DND-41 (cell line): ENCODE measurements around the gene TKFC.

Source experiments
- ATAC-seq: fragments of 200-7000 bp; cut with Tn5 transposase; 3 replicates; pipeline ENCODE4 v1.9.1; 2021; ENCODE audit warnings: low read depth; ENCODE audit not compliant: insufficient read depth
- DNase-seq: peaks from one replicate; pipeline ENCODE4 v3.0.0-alpha.2; 2020
- H2AFZ ChIP-seq: 2 replicates; pipeline ENCODE4 v1.6.0; 2012; ENCODE audit warnings: low read depth, low read length
- H3K27ac ChIP-seq: 2 replicates; pipeline ENCODE4 v1.5.1; 2012; ENCODE audit warnings: low read length, inconsistent platforms
- H3K27me3 ChIP-seq: fragments of 200-600 bp; sonication (generic); 2 replicates; pipeline ENCODE4 v1.6.0; 2012; ENCODE audit warnings: low read length, mild to moderate bottlenecking, inconsistent platforms; ENCODE audit not compliant: insufficient read depth, poor library complexity
- H3K36me3 ChIP-seq: 2 replicates; pipeline ENCODE4 v1.5.1; 2012; ENCODE audit warnings: low read length, inconsistent platforms; ENCODE audit not compliant: insufficient read depth
- H3K4me1 ChIP-seq: 2 replicates; pipeline ENCODE4 v1.5.1; 2012; ENCODE audit warnings: mild to moderate bottlenecking, low read length; ENCODE audit not compliant: insufficient read depth
- H3K4me2 ChIP-seq: 2 replicates; pipeline ENCODE4 v1.6.0; 2012; ENCODE audit warnings: mild to moderate bottlenecking, moderate library complexity, low read length, inconsistent platforms; ENCODE audit not compliant: insufficient read depth
- H3K4me3 ChIP-seq, 2 experiments: fragments of 200-600 bp in 1 of 2; shearing (Covaris generic) in 1 of 2; 2 replicates each; pipeline ENCODE4 v1.5.1; 2012 to 2016; ENCODE audit warnings: inconsistent platforms in 2 of 2, low read length in 2 of 2, mild to moderate bottlenecking in 2 of 2, low read depth in 1 of 2, moderate library complexity in 1 of 2
- H3K79me2 ChIP-seq: 2 replicates; pipeline ENCODE4 v1.6.0; 2012; ENCODE audit warnings: low read length, inconsistent platforms; ENCODE audit not compliant: insufficient read depth
- H3K9ac ChIP-seq: 2 replicates; pipeline ENCODE4 v1.6.0; 2012; ENCODE audit warnings: low read depth, mild to moderate bottlenecking, inconsistent platforms, low read length, moderate library complexity
- H3K9me3 ChIP-seq: 2 replicates; pipeline ENCODE4 v1.5.1; 2012; ENCODE audit warnings: low read length, moderate library complexity, mild to moderate bottlenecking, inconsistent platforms; ENCODE audit not compliant: insufficient read depth, severe bottlenecking
- H4K20me1 ChIP-seq: 2 replicates; pipeline ENCODE4 v1.6.0; 2012; ENCODE audit warnings: low read length; ENCODE audit not compliant: insufficient read depth
- EZH2 ChIP-seq: IDR thresholded peaks from 3 replicates; pipeline ENCODE4 v1.6.1; 2012; ENCODE audit warnings: borderline replicate concordance, low read depth, mild to moderate bottlenecking, moderate library complexity, low read length, inconsistent platforms; ENCODE audit not compliant: severe bottlenecking
- TF ChIP-seq, protein P1 (sequence below): IDR thresholded peaks from 2 replicates; pipeline ENCODE4 v1.5.1; 2012; ENCODE audit warnings: borderline replicate concordance, low read length, moderate library complexity, mild to moderate bottlenecking; ENCODE audit not compliant: poor library complexity, severe bottlenecking; ENCODE audit errors: extremely low read depth

The TKFC gene

DNA sequence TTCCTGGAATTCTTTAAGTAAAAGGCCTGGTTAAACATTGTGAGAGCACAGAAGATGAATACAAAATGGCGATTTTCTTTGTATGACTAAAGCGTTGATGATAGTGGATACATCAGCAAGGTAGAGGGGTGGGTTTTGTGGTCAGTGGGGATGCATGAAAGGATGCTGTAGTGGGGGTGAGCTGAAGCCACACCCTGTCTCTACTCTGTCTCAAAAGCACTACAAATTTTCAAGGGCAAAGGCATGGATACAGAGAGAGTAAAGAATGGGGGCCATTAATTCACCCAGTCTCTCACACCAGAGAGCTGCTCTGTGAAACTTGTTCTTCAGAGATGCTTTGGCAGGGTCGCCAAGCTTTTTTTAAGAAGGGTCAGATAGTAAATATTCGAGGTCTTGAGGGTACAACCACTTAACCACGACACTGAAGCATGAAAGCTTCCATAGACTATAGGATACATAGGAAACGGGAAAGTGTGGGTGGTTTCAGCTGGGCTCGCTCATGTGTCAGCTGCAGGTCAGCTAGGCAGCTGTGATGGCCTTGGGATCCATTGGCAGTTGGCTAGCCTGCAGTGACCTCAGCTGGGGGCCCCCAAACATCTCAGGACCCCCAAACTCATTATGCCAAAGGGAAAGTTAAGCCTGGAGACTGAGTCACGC lies 37.4 kb downstream of the TKFC start:
- Histone ChIP-seq H3K79me2 (no peaks in the 10 kb centered on the region), H3K36me3 (peaks cover 74% of the 10 kb centered on the region), H3K4me1 (no peaks in the 10 kb centered on the region), H3K4me3 (no peak overlapping the region), H4K20me1 (no peaks in the 10 kb centered on the region), H3K4me2 (no peak overlapping the region), H3K27ac (no peak overlapping the region), H2AFZ (no peak overlapping the region), H3K27me3 (no peaks in the 10 kb centered on the region), H3K9ac (no peak overlapping the region), H3K9me3 (peaks cover 27% of the 10 kb centered on the region)
- ATAC-seq (peak; percentile 51), DNase-seq (no peak)
- TF ChIP-seq, protein P1, sequence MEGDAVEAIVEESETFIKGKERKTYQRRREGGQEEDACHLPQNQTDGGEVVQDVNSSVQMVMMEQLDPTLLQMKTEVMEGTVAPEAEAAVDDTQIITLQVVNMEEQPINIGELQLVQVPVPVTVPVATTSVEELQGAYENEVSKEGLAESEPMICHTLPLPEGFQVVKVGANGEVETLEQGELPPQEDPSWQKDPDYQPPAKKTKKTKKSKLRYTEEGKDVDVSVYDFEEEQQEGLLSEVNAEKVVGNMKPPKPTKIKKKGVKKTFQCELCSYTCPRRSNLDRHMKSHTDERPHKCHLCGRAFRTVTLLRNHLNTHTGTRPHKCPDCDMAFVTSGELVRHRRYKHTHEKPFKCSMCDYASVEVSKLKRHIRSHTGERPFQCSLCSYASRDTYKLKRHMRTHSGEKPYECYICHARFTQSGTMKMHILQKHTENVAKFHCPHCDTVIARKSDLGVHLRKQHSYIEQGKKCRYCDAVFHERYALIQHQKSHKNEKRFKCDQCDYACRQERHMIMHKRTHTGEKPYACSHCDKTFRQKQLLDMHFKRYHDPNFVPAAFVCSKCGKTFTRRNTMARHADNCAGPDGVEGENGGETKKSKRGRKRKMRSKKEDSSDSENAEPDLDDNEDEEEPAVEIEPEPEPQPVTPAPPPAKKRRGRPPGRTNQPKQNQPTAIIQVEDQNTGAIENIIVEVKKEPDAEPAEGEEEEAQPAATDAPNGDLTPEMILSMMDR: no peak
- TF ChIP-seq EZH2: no peak

DNA sequence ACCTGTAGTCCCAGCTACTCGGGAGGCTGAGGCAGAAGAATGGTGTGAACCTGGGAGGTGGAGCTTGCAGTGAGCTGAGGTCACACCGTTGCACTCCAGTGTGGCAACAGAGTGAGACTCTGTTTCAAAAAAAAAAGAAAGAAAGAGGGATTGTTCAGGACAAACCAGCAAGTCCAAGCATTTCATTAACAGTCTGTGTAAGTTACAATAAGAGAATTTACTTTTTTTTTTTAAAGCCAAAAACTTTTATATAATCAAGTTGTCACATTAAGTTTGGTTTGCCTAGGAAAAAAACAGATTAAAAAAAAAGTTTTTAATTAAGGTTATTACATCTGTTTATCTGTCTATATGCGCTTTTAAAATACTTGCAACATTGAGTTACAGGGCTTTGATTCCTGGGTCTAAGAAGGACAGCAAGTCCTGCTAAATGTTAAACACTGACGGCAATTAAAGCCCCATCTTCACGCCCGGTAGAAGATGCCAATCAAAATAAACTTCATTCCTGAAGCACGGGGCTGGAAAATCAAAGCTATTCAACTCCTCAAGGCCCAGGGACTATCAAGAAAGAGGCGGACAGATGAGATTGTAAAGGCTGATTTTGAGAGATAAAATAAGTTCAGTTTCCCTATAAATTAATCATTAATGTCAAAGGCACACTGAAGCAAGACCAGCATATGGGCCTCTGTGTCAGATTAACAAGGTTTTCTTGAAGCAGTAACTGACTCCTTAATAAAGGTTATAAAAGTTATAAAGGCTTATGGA lies 39.8 kb downstream of the TKFC start:
- no peak for ATAC-seq
- H3K9me3 ChIP-seq: peaks cover 29% of the 10 kb centered on the region
- TF ChIP-seq EZH2: no peak
- TF ChIP-seq, protein P1: no peak
- DNase-seq: no peak
- H3K36me3 ChIP-seq: peaks cover 55% of the 10 kb centered on the region
- H2AFZ ChIP-seq: no peak overlapping the region
- no peak overlapping the region for H3K9ac ChIP-seq
- H3K4me3 ChIP-seq: no peak overlapping the region
- no peaks in the 10 kb centered on the region for H3K4me1 ChIP-seq
- no peak overlapping the region for H3K4me2 ChIP-seq
- no peak overlapping the region for H3K27ac ChIP-seq
- H3K79me2 ChIP-seq: no peaks in the 10 kb centered on the region
- no peaks in the 10 kb centered on the region for H4K20me1 ChIP-seq
- H3K27me3 ChIP-seq: no peaks in the 10 kb centered on the region

DNA sequence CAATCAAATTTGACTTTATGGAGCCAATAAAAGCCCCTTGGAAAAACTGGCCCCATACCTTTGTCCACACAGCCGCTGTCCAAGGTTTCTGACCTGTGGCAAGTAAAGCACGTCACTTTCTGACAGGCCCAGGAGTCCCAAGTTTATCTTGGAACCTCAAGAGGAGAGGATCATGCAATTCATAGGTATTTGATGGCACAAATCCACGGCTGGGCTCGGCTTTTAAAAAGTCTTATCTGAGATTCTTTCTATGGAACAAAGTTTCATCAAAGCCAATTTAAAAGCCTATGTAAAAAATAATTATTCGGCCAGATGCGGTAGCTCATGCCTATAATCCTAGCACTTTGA lies 42.7 kb downstream of the TKFC start:
- H3K4me3 ChIP-seq: no peak overlapping the region
- TF ChIP-seq, protein P1: no peak
- TF ChIP-seq EZH2: no peak
- no peaks in the 10 kb centered on the region for H3K79me2 ChIP-seq
- H3K27ac ChIP-seq: no peak overlapping the region
- DNase-seq: no peak
- H3K4me1 ChIP-seq: no peaks in the 10 kb centered on the region
- no peak overlapping the region for H3K4me2 ChIP-seq
- H3K9me3 ChIP-seq: peaks cover 27% of the 10 kb centered on the region
- no peak overlapping the region for H2AFZ ChIP-seq
- H3K9ac ChIP-seq: no peak overlapping the region
- H3K27me3 ChIP-seq: no peaks in the 10 kb centered on the region
- no peak for ATAC-seq
- no peaks in the 10 kb centered on the region for H4K20me1 ChIP-seq
- peaks cover 28% of the 10 kb centered on the region; the same call in 1 of the 2 replicates for H3K36me3 ChIP-seq
